ENCODE data around the gene TMEM151B. TPM values are rescaled to one million over a fixed set of nuclear protein-coding genes. Genes with fewer than 3 reads are reported as not detected.

Gene TMEM151B
- total and polyA plus RNA-seq, 2 of the 13 experiments (the other 11 are each of a cell fraction or from before 2014, with no cell fraction given): not detected

- TF ChIP-seq SCMH1 (CRISPR knock-in tag; IDR thresholded peaks at IDR 0.05; ENCODE audit: borderline replicate concordance) (no peak), CREM (IDR thresholded peaks at IDR 0.05) (no peak), CREM (CRISPR knock-in tag; IDR thresholded peaks at IDR 0.05) (no peak), SOX6 (IDR thresholded peaks at IDR 0.05) (no peak), SOX6 (CRISPR knock-in tag; IDR thresholded peaks at IDR 0.05) (peak; percentile 77; the same call in 1 of the 2 replicates), ZFP90 (CRISPR knock-in tag; IDR thresholded peaks at IDR 0.05; ENCODE audit: borderline replicate concordance) (peak; percentile 76; the same call in 1 of the 2 replicates), THAP7 (CRISPR knock-in tag; IDR thresholded peaks at IDR 0.05) (peak; percentile 88; the same call in 1 of the 2 replicates), ZNF20 (CRISPR knock-in tag; IDR thresholded peaks at IDR 0.05) (no peak; the same call in 1 of the 2 replicates), FOXM1 (CRISPR knock-in tag; IDR thresholded peaks at IDR 0.05) (no peak), ZNF292 (CRISPR knock-in tag; IDR thresholded peaks at IDR 0.05; ENCODE audit: borderline replicate concordance, low read depth) (peak; percentile 67; the same call in 1 of the 2 replicates), THYN1 (CRISPR knock-in tag; IDR thresholded peaks at IDR 0.05; ENCODE audit: borderline replicate concordance, low read depth) (0 out of 2 replicates have a peak, but pooled peaks have one; percentile 43), ZBTB43 (CRISPR knock-in tag; conservative IDR thresholded peaks at IDR 0.05) (no peak), SMARCE1 (IDR thresholded peaks at IDR 0.05; ENCODE audit: borderline replicate concordance) (no peak), ZNF567 (CRISPR knock-in tag; IDR thresholded peaks at IDR 0.05; ENCODE audit: borderline replicate concordance) (peak; percentile 83; the same call in 1 of the 2 replicates), RBFOX2 (IDR thresholded peaks at IDR 0.05; ENCODE audit: low read depth, low read length) (peak; percentile 99), GMEB1 (CRISPR knock-in tag; IDR thresholded peaks at IDR 0.05; ENCODE audit: borderline replicate concordance) (0 out of 2 replicates have a peak, but pooled peaks have one; percentile 37), NFYB (CRISPR knock-in tag; IDR thresholded peaks at IDR 0.05) (no peak; the same call in 1 of the 2 replicates), SALL1 (CRISPR knock-in tag; IDR thresholded peaks at IDR 0.05) (peak; percentile 87)
- TF ChIP-seq, protein P1, sequence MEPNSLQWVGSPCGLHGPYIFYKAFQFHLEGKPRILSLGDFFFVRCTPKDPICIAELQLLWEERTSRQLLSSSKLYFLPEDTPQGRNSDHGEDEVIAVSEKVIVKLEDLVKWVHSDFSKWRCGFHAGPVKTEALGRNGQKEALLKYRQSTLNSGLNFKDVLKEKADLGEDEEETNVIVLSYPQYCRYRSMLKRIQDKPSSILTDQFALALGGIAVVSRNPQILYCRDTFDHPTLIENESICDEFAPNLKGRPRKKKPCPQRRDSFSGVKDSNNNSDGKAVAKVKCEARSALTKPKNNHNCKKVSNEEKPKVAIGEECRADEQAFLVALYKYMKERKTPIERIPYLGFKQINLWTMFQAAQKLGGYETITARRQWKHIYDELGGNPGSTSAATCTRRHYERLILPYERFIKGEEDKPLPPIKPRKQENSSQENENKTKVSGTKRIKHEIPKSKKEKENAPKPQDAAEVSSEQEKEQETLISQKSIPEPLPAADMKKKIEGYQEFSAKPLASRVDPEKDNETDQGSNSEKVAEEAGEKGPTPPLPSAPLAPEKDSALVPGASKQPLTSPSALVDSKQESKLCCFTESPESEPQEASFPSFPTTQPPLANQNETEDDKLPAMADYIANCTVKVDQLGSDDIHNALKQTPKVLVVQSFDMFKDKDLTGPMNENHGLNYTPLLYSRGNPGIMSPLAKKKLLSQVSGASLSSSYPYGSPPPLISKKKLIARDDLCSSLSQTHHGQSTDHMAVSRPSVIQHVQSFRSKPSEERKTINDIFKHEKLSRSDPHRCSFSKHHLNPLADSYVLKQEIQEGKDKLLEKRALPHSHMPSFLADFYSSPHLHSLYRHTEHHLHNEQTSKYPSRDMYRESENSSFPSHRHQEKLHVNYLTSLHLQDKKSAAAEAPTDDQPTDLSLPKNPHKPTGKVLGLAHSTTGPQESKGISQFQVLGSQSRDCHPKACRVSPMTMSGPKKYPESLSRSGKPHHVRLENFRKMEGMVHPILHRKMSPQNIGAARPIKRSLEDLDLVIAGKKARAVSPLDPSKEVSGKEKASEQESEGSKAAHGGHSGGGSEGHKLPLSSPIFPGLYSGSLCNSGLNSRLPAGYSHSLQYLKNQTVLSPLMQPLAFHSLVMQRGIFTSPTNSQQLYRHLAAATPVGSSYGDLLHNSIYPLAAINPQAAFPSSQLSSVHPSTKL (CRISPR knock-in tag; IDR thresholded peaks at IDR 0.05): peak; percentile 47; the same call in 1 of the 2 replicates
- TF ChIP-seq, protein P2, sequence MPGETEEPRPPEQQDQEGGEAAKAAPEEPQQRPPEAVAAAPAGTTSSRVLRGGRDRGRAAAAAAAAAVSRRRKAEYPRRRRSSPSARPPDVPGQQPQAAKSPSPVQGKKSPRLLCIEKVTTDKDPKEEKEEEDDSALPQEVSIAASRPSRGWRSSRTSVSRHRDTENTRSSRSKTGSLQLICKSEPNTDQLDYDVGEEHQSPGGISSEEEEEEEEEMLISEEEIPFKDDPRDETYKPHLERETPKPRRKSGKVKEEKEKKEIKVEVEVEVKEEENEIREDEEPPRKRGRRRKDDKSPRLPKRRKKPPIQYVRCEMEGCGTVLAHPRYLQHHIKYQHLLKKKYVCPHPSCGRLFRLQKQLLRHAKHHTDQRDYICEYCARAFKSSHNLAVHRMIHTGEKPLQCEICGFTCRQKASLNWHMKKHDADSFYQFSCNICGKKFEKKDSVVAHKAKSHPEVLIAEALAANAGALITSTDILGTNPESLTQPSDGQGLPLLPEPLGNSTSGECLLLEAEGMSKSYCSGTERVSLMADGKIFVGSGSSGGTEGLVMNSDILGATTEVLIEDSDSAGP (CRISPR knock-in tag; IDR thresholded peaks at IDR 0.05; ENCODE audit: borderline replicate concordance): peak; percentile 97
These were observed 13.1 kb upstream of the TMEM151B start, which contains the start of gene SLC35B2 (continued) for GRCh38 chr6:44257025-44257752.

All from HepG2 (cell line).